GM18873 (cell line): ENCODE data around the gene HMX2.
"Not testable (repeated sequence)": the region's sequence is repeated elsewhere in the genome, so short reads cannot be mapped to it uniquely, and the experiment has no call there.

ENCODE experiments used
- ATAC-seq: cut with Tn5 transposase; IDR thresholded peaks from one replicate; pipeline ENCODE4 v1.9.1; 2021; ENCODE audit warnings: mild to moderate bottlenecking, moderate library complexity, moderate number of reproducible peaks; ENCODE audit not compliant: unreplicated experiment, low FRiP score

The HMX2 gene

GRCh38 chr10:123150271-123150985 lies 2.5 kb downstream of the HMX2 start:
- ATAC-seq = no peak

- no peak for ATAC-seq
Observed at GRCh38 chr10:123150986-123151736, 3.2 kb downstream of the HMX2 start.

GRCh38 chr10:123151737-123152135 lies 3.8 kb downstream of the HMX2 start:
- no peak for ATAC-seq

GRCh38 chr10:123153486-123154091 lies 5.7 kb downstream of the HMX2 start:
- ATAC-seq = no peak

- peak; percentile 92 for ATAC-seq
Observed at GRCh38 chr10:123154092-123154710, 6.3 kb downstream of the HMX2 start, which contains the start of gene BUB3. Gene BUB3 (plus strand): TSS chr10:123154402. CDS start chr10:123154918, 516 bp downstream.

DNA sequence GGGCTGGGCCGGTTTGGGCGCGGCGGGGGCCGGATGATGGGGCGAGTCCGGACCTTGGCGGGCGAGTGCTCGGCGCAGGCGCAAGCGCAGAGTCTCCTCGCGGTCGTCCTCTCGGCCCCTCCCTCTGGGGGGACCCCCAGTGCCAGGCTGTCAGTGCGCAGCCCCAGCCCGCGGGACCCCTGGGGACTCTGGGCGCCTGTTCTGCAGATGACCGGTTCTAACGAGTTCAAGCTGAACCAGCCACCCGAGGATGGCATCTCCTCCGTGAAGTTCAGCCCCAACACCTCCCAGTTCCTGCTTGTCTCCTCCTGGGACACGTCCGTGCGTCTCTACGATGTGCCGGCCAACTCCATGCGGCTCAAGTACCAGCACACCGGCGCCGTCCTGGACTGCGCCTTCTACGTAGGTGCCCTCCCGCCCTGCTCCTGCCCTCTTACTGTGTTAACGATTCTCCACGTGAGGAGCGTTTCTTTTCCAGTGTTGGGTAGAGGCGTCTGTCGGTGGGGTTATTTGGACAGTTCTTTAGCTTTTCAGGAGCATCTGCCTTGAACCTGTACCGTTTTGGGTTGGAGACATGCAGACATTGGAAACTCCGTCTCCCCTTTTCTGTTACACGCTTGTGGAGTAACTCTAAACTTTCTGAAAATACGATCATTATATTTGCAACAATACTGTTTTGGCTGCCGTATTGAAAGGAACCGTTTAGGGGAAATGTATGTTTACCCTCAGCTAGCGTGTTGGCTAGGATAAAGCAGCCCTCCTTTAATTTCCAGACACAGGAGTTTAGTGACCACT lies 7.0 kb downstream of the HMX2 start:
- peak; percentile 27 for ATAC-seq

- no peak for ATAC-seq
Observed at GRCh38 chr10:123156078-123156477, 8.1 kb downstream of the HMX2 start.

- ATAC-seq = no peak
Observed at GRCh38 chr10:123157210-123157609, 9.3 kb downstream of the HMX2 start.

DNA sequence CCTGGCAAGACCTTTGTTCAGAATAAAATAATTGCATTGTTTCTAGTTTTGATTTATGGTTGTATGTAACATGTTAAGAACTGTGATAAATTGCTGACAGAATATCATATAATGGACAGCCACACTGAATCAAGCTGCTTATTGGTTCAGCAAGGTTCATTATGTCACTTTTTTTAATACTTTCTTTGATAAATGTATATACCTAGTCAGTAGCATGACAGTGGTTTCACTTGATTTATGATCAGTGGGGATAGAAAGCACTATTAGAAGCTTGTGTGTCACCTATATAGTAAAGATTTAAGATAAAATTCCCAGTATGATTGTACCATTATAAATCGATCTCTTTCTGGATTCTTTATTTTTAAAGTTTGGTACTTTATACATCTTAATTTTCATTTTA lies 10.7 kb downstream of the HMX2 start:
- ATAC-seq = no peak

GRCh38 chr10:123160311-123160980 lies 12.5 kb downstream of the HMX2 start:
- ATAC-seq = no peak

GRCh38 chr10:123164319-123164718 lies 16.4 kb downstream of the HMX2 start:
- ATAC-seq = no peak

- ATAC-seq = no peak
Observed at GRCh38 chr10:123165445-123166072, 17.6 kb downstream of the HMX2 start.

- no peak for ATAC-seq
Observed at GRCh38 chr10:123166618-123167017, 18.7 kb downstream of the HMX2 start.

GRCh38 chr10:123170961-123171360 lies 23.0 kb downstream of the HMX2 start:
- ATAC-seq = no peak

- not testable (repeated sequence) for ATAC-seq
Observed at GRCh38 chr10:123171616-123172015, 23.7 kb downstream of the HMX2 start.

GRCh38 chr10:123175389-123176387 lies 27.8 kb downstream of the HMX2 start:
- ATAC-seq = no peak

GRCh38 chr10:123178390-123178789 lies 30.5 kb downstream of the HMX2 start:
- not testable (repeated sequence) for ATAC-seq
